SK-N-SH (cell line): ENCODE measurements around the gene DGKZ.

Experiments
- CHD2 ChIP-seq: fragments of 150-350 bp; IDR thresholded peaks from 2 replicates; pipeline ENCODE4 v1.6.1; 2018; ENCODE audit warnings: low read length; ENCODE audit not compliant: partially characterized antibody
- FOXJ3 ChIP-seq: sonication (generic); formaldehyde crosslinking; IDR thresholded peaks from 2 replicates; pipeline ENCODE4 v1.5.1; 2020; ENCODE audit warnings: mild to moderate bottlenecking, missing genetic modification reagents
- JUND ChIP-seq: IDR thresholded peaks from 2 replicates; pipeline ENCODE4 v1.4.0; 2012
- MXI1 ChIP-seq: IDR thresholded peaks from 2 replicates; pipeline ENCODE4 v1.6.1; 2012; ENCODE audit warnings: mild to moderate bottlenecking, low read depth, low read length, improper control_type of control experiment
- RCOR1 ChIP-seq: fragments of 150-350 bp; IDR thresholded peaks from 2 replicates; pipeline ENCODE4 v1.6.1; 2017; ENCODE audit warnings: antibody characterized with exemption, low read length
- SIN3A ChIP-seq: IDR thresholded peaks from 2 replicates; pipeline ENCODE4 v1.6.1; 2012; ENCODE audit warnings: low read depth, mild to moderate bottlenecking, low read length, moderate library complexity, borderline replicate concordance
- SMC3 ChIP-seq: IDR thresholded peaks from 2 replicates; pipeline ENCODE4 v1.6.1; 2012; ENCODE audit warnings: low read depth, low read length, improper control_type of control experiment
- TF ChIP-seq, protein P1 (sequence below): fragments of 200-600 bp; sonication (generic); IDR thresholded peaks from 2 replicates; pipeline ENCODE4 v1.6.1; 2017; ENCODE audit warnings: antibody characterized with exemption, mild to moderate bottlenecking, moderate library complexity
- TF ChIP-seq, protein P2 (sequence below): IDR thresholded peaks from 2 replicates; pipeline ENCODE4 v1.6.1; 2012; ENCODE audit warnings: mild to moderate bottlenecking, low read depth, low read length, moderate library complexity

GRCh38 chr11:46377831-46378230, 30.6 kb downstream of the DGKZ start:
- TF ChIP-seq, protein P1, sequence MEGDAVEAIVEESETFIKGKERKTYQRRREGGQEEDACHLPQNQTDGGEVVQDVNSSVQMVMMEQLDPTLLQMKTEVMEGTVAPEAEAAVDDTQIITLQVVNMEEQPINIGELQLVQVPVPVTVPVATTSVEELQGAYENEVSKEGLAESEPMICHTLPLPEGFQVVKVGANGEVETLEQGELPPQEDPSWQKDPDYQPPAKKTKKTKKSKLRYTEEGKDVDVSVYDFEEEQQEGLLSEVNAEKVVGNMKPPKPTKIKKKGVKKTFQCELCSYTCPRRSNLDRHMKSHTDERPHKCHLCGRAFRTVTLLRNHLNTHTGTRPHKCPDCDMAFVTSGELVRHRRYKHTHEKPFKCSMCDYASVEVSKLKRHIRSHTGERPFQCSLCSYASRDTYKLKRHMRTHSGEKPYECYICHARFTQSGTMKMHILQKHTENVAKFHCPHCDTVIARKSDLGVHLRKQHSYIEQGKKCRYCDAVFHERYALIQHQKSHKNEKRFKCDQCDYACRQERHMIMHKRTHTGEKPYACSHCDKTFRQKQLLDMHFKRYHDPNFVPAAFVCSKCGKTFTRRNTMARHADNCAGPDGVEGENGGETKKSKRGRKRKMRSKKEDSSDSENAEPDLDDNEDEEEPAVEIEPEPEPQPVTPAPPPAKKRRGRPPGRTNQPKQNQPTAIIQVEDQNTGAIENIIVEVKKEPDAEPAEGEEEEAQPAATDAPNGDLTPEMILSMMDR: no peak
- TF ChIP-seq RCOR1: no peak
- TF ChIP-seq SIN3A: no peak
- TF ChIP-seq JUND: no peak
- TF ChIP-seq, protein P2, sequence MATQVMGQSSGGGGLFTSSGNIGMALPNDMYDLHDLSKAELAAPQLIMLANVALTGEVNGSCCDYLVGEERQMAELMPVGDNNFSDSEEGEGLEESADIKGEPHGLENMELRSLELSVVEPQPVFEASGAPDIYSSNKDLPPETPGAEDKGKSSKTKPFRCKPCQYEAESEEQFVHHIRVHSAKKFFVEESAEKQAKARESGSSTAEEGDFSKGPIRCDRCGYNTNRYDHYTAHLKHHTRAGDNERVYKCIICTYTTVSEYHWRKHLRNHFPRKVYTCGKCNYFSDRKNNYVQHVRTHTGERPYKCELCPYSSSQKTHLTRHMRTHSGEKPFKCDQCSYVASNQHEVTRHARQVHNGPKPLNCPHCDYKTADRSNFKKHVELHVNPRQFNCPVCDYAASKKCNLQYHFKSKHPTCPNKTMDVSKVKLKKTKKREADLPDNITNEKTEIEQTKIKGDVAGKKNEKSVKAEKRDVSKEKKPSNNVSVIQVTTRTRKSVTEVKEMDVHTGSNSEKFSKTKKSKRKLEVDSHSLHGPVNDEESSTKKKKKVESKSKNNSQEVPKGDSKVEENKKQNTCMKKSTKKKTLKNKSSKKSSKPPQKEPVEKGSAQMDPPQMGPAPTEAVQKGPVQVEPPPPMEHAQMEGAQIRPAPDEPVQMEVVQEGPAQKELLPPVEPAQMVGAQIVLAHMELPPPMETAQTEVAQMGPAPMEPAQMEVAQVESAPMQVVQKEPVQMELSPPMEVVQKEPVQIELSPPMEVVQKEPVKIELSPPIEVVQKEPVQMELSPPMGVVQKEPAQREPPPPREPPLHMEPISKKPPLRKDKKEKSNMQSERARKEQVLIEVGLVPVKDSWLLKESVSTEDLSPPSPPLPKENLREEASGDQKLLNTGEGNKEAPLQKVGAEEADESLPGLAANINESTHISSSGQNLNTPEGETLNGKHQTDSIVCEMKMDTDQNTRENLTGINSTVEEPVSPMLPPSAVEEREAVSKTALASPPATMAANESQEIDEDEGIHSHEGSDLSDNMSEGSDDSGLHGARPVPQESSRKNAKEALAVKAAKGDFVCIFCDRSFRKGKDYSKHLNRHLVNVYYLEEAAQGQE: no peak
- no peak for TF ChIP-seq SMC3
- TF ChIP-seq CHD2: no peak
- TF ChIP-seq MXI1: no peak
- no peak for TF ChIP-seq FOXJ3 (CRISPR knock-in tag)
